ENCODE results near the gene PMFBP1.

Gene PMFBP1

GRCh38 chr16:72187551-72187950, 15.6 kb upstream of the PMFBP1 start:
- DNase-seq, result no peak

- DNase-seq, result no peak
Measured at GRCh38 chr16:72182976-72183375, 11.0 kb upstream of the PMFBP1 start.

- DNase-seq, result no peak
Measured at GRCh38 chr16:72179204-72179970, 7.4 kb upstream of the PMFBP1 start.

- DNase-seq, result no peak
Measured at GRCh38 chr16:72174726-72175125, 2.8 kb upstream of the PMFBP1 start.

GRCh38 chr16:72173997-72174396, 2.0 kb upstream of the PMFBP1 start:
- DNase-seq, result no peak

- DNase-seq, result no peak
Measured at GRCh38 chr16:72171236-72171635, 719 bp downstream of the PMFBP1 start.

GRCh38 chr16:72169708-72170107, 2.2 kb downstream of the PMFBP1 start:
- no peak for DNase-seq

GRCh38 chr16:72168365-72168764, 3.6 kb downstream of the PMFBP1 start:
- no peak for DNase-seq

GRCh38 chr16:72166954-72167561, 4.9 kb downstream of the PMFBP1 start:
- no peak for DNase-seq

GRCh38 chr16:72166151-72166550, 5.8 kb downstream of the PMFBP1 start:
- peak in 1 of 3 donors; percentile 30 for DNase-seq

GRCh38 chr16:72164691-72165090, 7.3 kb downstream of the PMFBP1 start:
- DNase-seq, result no peak

- no peak for DNase-seq
Measured at GRCh38 chr16:72162105-72162692, 9.8 kb downstream of the PMFBP1 start.

- DNase-seq, result no peak
Measured at GRCh38 chr16:72159801-72160200, 12.2 kb downstream of the PMFBP1 start.

- no peak for DNase-seq
Measured at GRCh38 chr16:72159386-72159785, 12.6 kb downstream of the PMFBP1 start.

GRCh38 chr16:72149676-72150464, 22.1 kb downstream of the PMFBP1 start:
- no peak for DNase-seq

GRCh38 chr16:72142476-72142875, 29.5 kb downstream of the PMFBP1 start:
- peak in 2 of 3 donors; percentile 26 to 29 for DNase-seq

GRCh38 chr16:72139908-72140307, 32.0 kb downstream of the PMFBP1 start:
- DNase-seq, result no peak

- no peak for DNase-seq
Measured at GRCh38 chr16:72138064-72138572, 33.8 kb downstream of the PMFBP1 start.

GRCh38 chr16:72137380-72138063, 34.4 kb downstream of the PMFBP1 start:
- DNase-seq, result no peak

- DNase-seq, result no peak
Measured at GRCh38 chr16:72134507-72134906, 37.4 kb downstream of the PMFBP1 start.

GRCh38 chr16:72132726-72133125, 39.2 kb downstream of the PMFBP1 start:
- peak in 1 of 3 donors; percentile 15 for DNase-seq

- DNase-seq, result peak; percentile 92 to 93 (median 93)
Measured at GRCh38 chr16:72131036-72131435, 40.9 kb downstream of the PMFBP1 start.

Data from suppressor macrophage treated with lipopolysaccharide for 1 hour (primary cell).